GM18519 (cell line): ENCODE data around the gene ZFAND2B.

Experiments used
- ATAC-seq: cut with Tn5 transposase; IDR thresholded peaks from one replicate; pipeline ENCODE4 v1.9.1; 2021; ENCODE audit warnings: mild to moderate bottlenecking, moderate library complexity; ENCODE audit not compliant: unreplicated experiment, low FRiP score

The ZFAND2B gene

GRCh38 chr2:219175486-219175885, 31.1 kb upstream of the ZFAND2B start:
- no peak for ATAC-seq

DNA sequence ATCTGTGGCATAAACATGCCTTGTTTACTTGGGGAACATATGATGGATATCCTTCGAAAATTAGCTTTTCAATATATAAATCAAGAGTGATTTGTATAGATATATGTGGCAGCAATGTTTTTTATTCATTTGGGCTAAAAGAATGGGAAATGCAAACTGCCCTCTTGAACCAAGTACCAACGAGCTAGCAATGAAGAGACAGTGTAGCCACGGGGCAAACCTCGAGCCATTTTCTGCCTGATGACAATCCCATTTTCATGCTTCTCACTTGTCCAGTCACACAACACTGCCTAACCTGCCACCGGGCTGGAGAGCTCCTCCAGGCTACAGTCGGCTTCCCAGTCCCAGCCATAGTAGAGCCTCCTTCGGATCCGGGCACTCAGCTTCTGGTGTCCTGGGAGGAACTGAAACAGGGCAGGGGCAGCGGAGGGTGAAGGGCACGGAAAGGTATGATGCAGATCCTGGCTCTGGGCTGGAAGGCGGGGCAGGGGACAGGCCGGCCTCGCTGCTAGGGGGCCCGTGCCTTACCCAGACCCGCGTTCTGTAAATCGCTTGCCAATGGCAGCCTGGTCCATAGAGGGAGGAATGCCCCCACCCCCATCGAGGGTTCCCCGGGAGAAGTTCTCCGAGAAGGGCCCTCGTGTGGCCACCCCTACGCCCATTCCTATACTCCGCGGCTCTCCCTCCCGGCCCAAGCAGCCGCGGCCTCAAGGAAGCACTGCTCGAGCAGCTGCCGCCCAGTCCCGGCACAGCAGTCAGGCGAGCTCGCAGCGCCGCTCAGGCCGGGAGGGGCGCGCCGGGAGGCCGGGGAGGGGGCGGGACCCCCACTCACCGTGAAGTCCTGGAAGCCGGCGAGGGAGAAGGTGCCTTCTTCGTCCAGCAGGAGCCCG, 30.4 kb upstream of the ZFAND2B start:
- no peak for ATAC-seq

DNA sequence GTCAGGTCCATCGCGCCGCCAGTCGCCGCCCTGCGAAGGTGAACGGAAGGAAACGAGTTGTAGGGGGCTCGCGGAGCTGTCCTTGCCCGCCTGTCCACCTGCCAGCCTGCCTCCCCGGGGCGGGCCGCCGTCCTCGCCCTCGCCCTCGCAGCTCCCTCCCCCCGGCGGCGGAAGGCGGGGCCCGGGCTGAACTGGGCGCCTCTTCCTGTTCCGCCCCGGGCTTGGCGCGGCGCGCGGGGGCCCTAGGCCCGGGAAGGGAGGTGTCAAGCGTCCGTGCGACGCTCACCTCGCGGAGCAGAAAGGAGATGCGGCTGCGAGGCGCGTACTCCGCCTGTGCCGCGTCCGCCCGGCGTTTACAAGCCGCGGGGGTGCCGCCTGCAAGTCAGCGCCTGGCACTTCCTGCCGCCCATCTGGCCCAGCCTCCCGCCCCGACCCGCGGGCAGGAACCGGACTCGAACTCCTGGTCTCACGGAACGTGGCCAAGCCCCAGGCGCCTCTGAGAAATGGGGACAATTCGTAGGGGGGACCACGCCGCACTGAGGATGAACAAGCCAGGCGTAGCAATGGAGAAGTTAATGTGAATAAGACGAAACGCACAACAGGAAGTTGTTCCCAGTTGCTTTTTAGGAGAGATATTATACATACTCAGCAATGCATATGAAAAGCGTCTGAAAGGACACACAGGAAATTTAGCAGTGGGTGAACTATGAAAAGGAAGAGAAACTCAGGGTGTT, 29.6 kb upstream of the ZFAND2B start, which contains the start of gene CNPPD1:
Gene CNPPD1, minus strand, starts transcription at position 108 of the 734 bp plus-strand sequence. Its CDS starts 97 bp downstream, at position 11.
- ATAC-seq: peak; percentile 51

- ATAC-seq: no peak
Observed at GRCh38 chr2:219177552-219178376, 28.8 kb upstream of the ZFAND2B start, which contains the start of gene RETREG2. Gene RETREG2, plus strand, starts transcription at chr2:219178275. Its CDS starts 78 bp downstream, at chr2:219178353.

DNA sequence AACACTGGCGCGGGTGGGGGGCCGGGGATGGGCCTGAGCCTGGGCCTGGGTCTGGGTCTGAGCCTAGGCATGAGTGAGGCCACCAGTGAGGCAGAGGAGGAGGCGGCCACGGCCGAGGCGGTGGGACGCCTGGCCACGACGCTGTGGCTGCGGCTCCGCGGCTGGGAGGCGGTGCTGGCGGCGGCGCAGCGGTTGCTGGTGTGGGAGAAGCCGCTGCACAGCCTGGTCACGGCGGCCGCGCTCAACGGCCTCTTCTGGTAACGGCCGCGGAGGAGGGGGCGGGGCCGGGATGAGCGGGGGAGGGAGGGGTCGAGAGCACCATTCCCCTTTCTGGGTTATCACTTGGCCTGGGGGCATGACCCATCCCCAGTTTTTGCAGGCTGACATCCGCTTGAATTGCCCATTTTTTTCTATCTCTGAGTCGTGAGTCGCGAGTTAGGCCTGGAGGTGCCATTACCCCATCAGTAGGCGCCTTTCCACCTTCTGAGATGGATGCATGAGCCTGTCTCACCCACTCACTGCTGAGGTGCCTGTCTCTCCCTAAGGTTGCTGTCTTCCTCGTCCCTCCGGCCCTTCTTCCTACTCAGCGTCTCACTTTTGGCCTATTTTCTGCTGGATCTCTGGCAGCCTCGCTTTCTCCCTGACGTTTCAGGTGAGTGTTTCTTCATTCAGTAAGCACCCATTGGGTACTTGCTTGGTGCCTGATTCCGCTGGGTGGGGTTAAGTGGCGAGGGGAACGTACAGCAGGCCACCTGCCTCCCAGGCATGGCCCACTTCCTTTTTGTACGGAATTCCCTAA, 28.0 kb upstream of the ZFAND2B start:
- no peak for ATAC-seq

DNA sequence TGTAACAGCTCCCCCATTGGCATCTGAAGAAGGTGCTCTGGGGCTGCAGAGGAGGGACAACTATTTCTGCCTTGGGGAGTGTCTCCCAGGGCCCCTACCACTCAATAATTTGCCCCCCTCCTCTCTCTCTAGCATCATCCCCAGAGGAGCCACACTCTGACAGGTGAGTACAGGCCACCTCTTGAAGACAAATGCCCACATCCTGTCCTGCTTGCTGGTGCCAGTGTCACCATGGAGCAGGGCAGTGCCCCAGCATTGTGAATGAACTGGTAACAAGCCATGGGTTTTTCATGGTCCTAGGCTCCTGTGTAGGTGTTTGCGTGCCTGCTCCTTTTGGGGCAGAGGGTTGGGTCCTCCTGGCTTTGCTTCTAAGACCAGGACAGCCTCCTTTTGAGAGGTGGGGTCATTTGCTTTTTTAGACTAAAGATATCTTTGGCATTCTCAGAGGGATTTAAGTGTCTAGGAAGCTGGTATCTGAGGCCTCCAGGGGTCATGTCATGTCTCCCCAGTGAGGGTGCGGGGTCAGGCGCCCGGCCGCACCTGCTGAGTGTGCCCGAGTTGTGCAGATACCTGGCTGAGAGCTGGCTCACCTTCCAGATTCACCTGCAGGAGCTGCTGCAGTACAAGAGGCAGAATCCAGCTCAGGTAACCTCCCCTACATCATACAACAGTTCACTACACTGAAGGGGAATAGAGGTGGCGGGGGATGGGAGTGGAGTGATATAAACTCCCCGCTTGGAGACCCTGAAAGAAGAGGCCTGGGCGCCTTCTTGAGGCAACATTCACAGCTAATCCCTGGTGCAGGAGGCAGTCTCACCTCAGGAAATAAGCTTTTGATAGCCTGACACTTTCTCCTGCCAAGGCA, 26.7 kb upstream of the ZFAND2B start:
- ATAC-seq: no peak

GRCh38 chr2:219180961-219181360, 25.6 kb upstream of the ZFAND2B start:
- ATAC-seq: no peak

- no peak for ATAC-seq
Observed at GRCh38 chr2:219181531-219181930, 25.1 kb upstream of the ZFAND2B start.

DNA sequence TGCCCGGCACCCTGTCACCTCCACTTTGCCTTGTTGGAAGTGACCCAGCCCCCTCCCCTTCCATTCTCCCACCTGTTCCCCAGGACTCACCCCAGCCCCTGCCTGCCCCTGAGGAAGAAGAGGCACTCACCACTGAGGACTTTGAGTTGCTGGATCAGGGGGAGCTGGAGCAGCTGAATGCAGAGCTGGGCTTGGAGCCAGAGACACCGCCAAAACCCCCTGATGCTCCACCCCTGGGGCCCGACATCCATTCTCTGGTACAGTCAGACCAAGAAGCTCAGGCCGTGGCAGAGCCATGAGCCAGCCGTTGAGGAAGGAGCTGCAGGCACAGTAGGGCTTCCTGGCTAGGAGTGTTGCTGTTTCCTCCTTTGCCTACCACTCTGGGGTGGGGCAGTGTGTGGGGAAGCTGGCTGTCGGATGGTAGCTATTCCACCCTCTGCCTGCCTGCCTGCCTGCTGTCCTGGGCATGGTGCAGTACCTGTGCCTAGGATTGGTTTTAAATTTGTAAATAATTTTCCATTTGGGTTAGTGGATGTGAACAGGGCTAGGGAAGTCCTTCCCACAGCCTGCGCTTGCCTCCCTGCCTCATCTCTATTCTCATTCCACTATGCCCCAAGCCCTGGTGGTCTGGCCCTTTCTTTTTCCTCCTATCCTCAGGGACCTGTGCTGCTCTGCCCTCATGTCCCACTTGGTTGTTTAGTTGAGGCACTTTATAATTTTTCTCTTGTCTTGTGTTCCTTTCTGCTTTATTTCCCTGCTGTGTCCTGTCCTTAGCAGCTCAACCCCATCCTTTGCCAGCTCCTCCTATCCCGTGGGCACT, 24.0 kb upstream of the ZFAND2B start:
- ATAC-seq: no peak

- no peak for ATAC-seq
Observed at GRCh38 chr2:219183151-219183772, 23.3 kb upstream of the ZFAND2B start.

GRCh38 chr2:219184121-219184520, 22.5 kb upstream of the ZFAND2B start:
- ATAC-seq: no peak

- no peak for ATAC-seq
Observed at GRCh38 chr2:219186754-219187456, 19.7 kb upstream of the ZFAND2B start.

GRCh38 chr2:219197388-219197787, 9.2 kb upstream of the ZFAND2B start:
- ATAC-seq: no peak

- no peak for ATAC-seq
Observed at GRCh38 chr2:219198974-219199373, 7.6 kb upstream of the ZFAND2B start.

DNA sequence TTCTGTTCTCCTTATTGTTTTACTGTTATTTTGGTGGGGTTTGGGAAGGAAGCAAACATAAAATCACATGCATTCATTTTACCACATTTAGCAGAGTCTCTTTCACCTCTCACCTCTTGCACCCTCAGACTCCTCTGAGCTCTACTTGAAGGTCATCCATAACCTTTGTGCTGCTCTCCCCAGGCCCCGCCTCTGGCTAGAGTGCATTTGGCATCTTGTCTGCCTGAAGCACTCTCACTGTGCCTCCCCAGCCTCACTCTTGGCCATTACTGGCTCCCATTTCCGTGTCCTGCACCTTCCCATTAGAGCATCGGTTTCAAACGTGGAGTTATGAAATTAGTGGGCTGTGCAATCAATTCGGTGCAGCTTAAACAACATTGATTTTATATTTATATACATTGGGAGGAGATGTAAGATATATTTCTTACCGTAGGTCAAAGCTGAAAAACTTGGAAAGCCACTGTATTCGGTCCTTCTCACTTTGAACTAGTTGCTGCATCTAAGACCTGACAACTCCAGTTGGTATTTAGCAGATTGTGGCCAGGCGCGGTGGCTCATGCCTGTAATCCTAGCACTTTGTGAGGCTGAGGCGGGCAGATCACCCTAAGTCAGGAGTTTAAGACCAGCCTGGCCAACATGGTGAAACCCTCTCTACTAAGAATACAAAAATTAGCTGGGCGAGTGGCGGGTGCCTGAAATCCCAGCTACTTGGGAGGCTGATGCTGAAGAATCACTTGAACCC, 6.9 kb upstream of the ZFAND2B start:
- no peak for ATAC-seq
